Vagina (tissue), 2 donors: Measurements from ENCODE around the gene TRAF2. TPM values are rescaled to one million over a fixed set of nuclear protein-coding genes. Genes with fewer than 3 reads are reported as not detected.
A peak's percentile ranks its signal among the peaks of the same experiment; 100 is the strongest.

Source experiments
- DNase-seq, 2 donors: peaks; one replicate each; pipeline ENCODE4 v3.0.0-alpha.2; 2017; ENCODE audit errors: extremely low spot score in 2 of 2
- H3K27ac ChIP-seq: fragments of 200-600 bp; sonication (generic); one replicate; pipeline ENCODE4 v1.5.1; 2019
- H3K27me3 ChIP-seq: fragments of 200-600 bp; sonication (generic); one replicate; pipeline ENCODE4 v1.5.1; 2019
- H3K36me3 ChIP-seq, 2 donors: fragments of 200-600 bp; sonication (generic); one replicate each; pipeline ENCODE4 v1.5.1; 2017 to 2019
- H3K4me1 ChIP-seq: fragments of 200-600 bp; sonication (generic); one replicate; pipeline ENCODE4 v1.5.1; 2019
- H3K4me3 ChIP-seq, 2 donors: fragments of 200-600 bp; sonication (generic); 1 replicate in 1 of 2; 2 replicates in 1 of 2; pipeline ENCODE4 v1.5.1; 2016 to 2019
- H3K9me3 ChIP-seq: fragments of 200-600 bp; sonication (generic); one replicate; pipeline ENCODE4 v1.5.1; 2019
- CTCF ChIP-seq, 3 experiments: fragments of 450-650 bp in 2 of 3; fragments of 200-600 bp in 1 of 3; sonication (generic) in 1 of 3; IDR thresholded peaks; one replicate each; pipeline ENCODE4 v1.5.1; 2017 to 2019; ENCODE audit warnings: antibody characterized with exemption in 3 of 3, mild to moderate bottlenecking in 2 of 3, moderate library complexity in 2 of 3
- POLR2A ChIP-seq, 2 donors: fragments of 450-650 bp; IDR thresholded peaks; one replicate each; pipeline ENCODE4 v1.6.1; 2017; ENCODE audit warnings: antibody characterized with exemption in 2 of 2, mild to moderate bottlenecking in 2 of 2, moderate library complexity in 2 of 2
- POLR2AphosphoS5 ChIP-seq, 2 donors: sonication (generic); formaldehyde crosslinking; IDR thresholded peaks; one replicate each; pipeline ENCODE4 v1.9.0; 2017; ENCODE audit warnings: antibody characterized with exemption in 2 of 2, mild to moderate bottlenecking in 2 of 2, low read depth in 1 of 2; ENCODE audit not compliant: insufficient read depth in 1 of 2
- intact Hi-C: fragments of 100-400 bp; cut with DNase I; formaldehyde crosslinking; loops from one replicate; pipeline ENCODE4 v1.15.1; 2023
- total RNA-seq: library from RNA; depleted of rRNA; stranded (reverse); fragments of >200 nt; gene quantifications from one replicate; pipeline ENCODE4 v1.2.3, GENCODE V29; 2016

The TRAF2 gene
- total RNA-seq, 1 donor from 2014 or later = 12.8 TPM

DNA sequence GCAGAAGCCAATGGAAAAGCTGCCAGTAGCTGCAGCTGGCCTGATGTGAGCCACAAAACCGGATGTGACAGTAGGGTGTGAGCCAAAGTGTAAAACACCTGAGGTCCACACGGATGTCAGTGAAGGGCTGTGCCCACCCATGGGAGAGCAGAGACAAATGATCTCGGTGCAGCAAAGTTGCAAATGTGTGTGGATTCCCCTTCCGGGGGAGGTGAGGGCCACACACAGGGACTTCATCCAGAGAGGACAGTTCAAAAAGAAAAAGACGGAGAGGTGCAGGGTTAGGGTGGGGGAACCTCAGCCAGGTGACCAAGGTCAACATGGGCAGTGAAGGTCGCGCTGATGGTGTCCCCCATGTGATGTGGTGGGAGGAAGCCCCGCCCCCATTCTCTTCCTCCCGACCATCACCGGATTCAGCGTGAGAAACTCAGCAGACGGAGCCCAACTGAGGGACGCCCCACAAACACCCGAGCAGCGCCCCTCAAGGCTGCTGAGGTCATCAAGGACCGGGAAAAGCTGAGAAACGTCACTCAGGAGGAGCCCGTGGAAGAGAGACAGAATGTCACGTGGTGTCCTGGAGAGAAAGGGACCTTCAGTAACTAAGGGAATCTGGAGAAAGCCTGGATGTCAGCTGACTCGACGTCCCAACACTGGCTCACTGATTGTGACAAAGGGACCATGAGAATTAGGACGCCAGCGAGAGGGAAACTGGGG is 79.6 kb downstream of the TRAF2 start:
- Histone ChIP-seq H3K4me1 (peaks cover 32% of the 10 kb centered on the region), H3K4me3 (no peak overlapping the region)
- intact Hi-C loops = no loop called here

GRCh38 chr9:136968333-136969127 is 82.2 kb downstream of the TRAF2 start:
- no peaks in the 10 kb centered on the region for H3K9me3 ChIP-seq
- peaks cover 19% of the 10 kb centered on the region for H3K4me1 ChIP-seq
- no peak overlapping the region for H3K27ac ChIP-seq
- H3K36me3 ChIP-seq = no peaks in the 10 kb centered on the region
- no peak overlapping the region for H3K4me3 ChIP-seq
- TF ChIP-seq POLR2AphosphoS5 (IDR thresholded peaks at IDR 0.05; ENCODE audit: insufficient read depth in 1 of 2, low read depth in 1 of 2) (no peak), POLR2A (IDR thresholded peaks at IDR 0.05) (no peak), CTCF (IDR thresholded peaks at IDR 0.05) (no peak)
- H3K27me3 ChIP-seq = no peaks in the 10 kb centered on the region
- intact Hi-C loops = no loop called here
- DNase-seq = no peak

More for the DNA sequence above, 79.6 kb downstream of the TRAF2 start:
- TF ChIP-seq CTCF (IDR thresholded peaks at IDR 0.05) = no peak
- TF ChIP-seq POLR2A (IDR thresholded peaks at IDR 0.05) = no peak
- peak in 1 of 2 donors; percentile 35 for TF ChIP-seq POLR2AphosphoS5 (IDR thresholded peaks at IDR 0.05; ENCODE audit: insufficient read depth in 1 of 2, low read depth in 1 of 2)
- no peak for DNase-seq
- Histone ChIP-seq H3K36me3 (no peaks in the 10 kb centered on the region), H3K27me3 (no peaks in the 10 kb centered on the region), H3K27ac (no peak overlapping the region), H3K9me3 (no peaks in the 10 kb centered on the region)

DNA sequence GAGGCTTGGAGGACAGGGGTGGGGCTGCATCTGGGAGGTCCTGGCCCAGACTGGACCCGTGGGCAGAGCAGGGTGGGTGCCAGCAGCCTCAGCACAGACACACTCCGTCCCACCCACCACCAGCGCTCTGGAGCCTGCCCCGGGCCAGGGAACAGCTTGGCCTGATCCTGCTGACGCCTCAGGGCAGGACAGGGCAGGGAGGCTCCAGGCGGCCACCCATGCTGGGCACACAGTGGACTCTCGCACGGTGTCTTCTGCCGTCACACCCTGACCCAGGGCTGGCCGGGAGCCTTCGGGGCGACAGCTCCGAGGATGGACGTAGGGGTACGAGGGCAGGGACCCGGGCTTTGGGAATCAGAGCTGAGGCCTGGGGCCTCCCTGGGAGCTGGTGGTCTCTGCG is 82.8 kb downstream of the TRAF2 start:
- no peaks in the 10 kb centered on the region for H3K36me3 ChIP-seq
- TF ChIP-seq POLR2AphosphoS5 (IDR thresholded peaks at IDR 0.05; ENCODE audit: insufficient read depth in 1 of 2, low read depth in 1 of 2) (no peak), CTCF (IDR thresholded peaks at IDR 0.05) (no peak), POLR2A (IDR thresholded peaks at IDR 0.05) (no peak)
- H3K4me1 ChIP-seq = peaks cover 18% of the 10 kb centered on the region
- H3K4me3 ChIP-seq = no peak overlapping the region
- no peaks in the 10 kb centered on the region for H3K27me3 ChIP-seq
- no peak overlapping the region for H3K27ac ChIP-seq
- intact Hi-C loops = no loop called here
- H3K9me3 ChIP-seq = no peaks in the 10 kb centered on the region
- no peak for DNase-seq

GRCh38 chr9:136969774-136970173 is 83.5 kb downstream of the TRAF2 start:
- no peaks in the 10 kb centered on the region for H3K27me3 ChIP-seq
- H3K9me3 ChIP-seq = no peaks in the 10 kb centered on the region
- TF ChIP-seq POLR2A (IDR thresholded peaks at IDR 0.05) (no peak), CTCF (IDR thresholded peaks at IDR 0.05) (no peak), POLR2AphosphoS5 (IDR thresholded peaks at IDR 0.05; ENCODE audit: insufficient read depth in 1 of 2, low read depth in 1 of 2) (no peak)
- no peak overlapping the region for H3K27ac ChIP-seq
- DNase-seq = no peak
- no peak overlapping the region for H3K4me3 ChIP-seq
- H3K36me3 ChIP-seq = no peaks in the 10 kb centered on the region
- intact Hi-C loops = no loop called here
- peaks cover 18% of the 10 kb centered on the region for H3K4me1 ChIP-seq

DNA sequence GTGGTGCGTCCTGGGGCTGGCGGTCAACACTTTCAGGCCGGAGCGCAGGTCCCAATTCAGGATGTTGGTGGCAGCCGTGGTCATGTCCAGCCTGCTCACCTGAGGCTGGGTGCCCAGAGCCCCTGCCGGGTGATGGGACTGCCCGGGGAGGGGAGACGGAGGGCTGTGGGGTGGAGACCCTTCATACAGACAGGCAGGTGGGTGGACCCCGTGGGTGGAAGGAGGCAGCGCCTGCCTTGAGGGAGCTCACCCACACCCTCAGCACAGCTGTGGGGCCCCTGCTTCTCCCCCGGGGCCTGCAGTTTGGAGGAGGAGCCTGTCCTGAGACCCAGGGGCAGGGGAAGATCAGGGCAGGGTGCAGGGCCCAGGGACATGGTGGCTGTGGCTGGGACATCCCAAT is 84.0 kb downstream of the TRAF2 start:
- Histone ChIP-seq H3K27ac (no peak overlapping the region), H3K4me1 (peaks cover 24% of the 10 kb centered on the region), H3K27me3 (no peaks in the 10 kb centered on the region), H3K9me3 (no peaks in the 10 kb centered on the region), H3K4me3 (no peak overlapping the region), H3K36me3 (no peaks in the 10 kb centered on the region)
- intact Hi-C loops = no loop called here
- no peak for TF ChIP-seq POLR2A (IDR thresholded peaks at IDR 0.05)
- TF ChIP-seq CTCF (IDR thresholded peaks at IDR 0.05) = no peak
- no peak for TF ChIP-seq POLR2AphosphoS5 (IDR thresholded peaks at IDR 0.05; ENCODE audit: insufficient read depth in 1 of 2, low read depth in 1 of 2)
- no peak for DNase-seq
